B cell (primary cell): ENCODE results near the gene LIMK1. TPM values are rescaled to one million over a fixed set of nuclear protein-coding genes. Genes with fewer than 3 reads are reported as not detected.
A peak's percentile ranks its signal among the peaks of the same experiment; 100 is the strongest.

Source experiments
- ATAC-seq: fragments of 200-7000 bp; cut with Tn5 transposase; one replicate; pipeline ENCODE4 v1.10.0; 2021; ENCODE audit warnings: low read depth, mild to moderate bottlenecking, moderate number of reproducible peaks, moderate library complexity
- CTCF ChIA-PET: fragments of 350-600 bp; sonication (Branson Sonifier 250); formaldehyde crosslinking; loops from one replicate; lab custom pipeline; 2021; ENCODE audit warnings: antibody characterized with exemption, inconsistent platforms; lab: Charles Lee
- POLR2A ChIA-PET: fragments of 350-600 bp; sonication (Branson Sonifier 250); formaldehyde crosslinking; loops from one replicate; lab custom pipeline; 2021; ENCODE audit warnings: antibody characterized with exemption; lab: Charles Lee
- DNase-seq: peaks from one replicate; pipeline ENCODE4 v3.0.0; 2013
- H2AFZ ChIP-seq: 2 replicates; pipeline ENCODE4 v1.6.1; 2012; ENCODE audit warnings: mild to moderate bottlenecking, low read depth, low read length; ENCODE audit not compliant: insufficient read depth, poor library complexity, severe bottlenecking
- H3K27ac ChIP-seq, 2 donors: 1 replicate in 1 of 2; 2 replicates in 1 of 2; pipeline ENCODE4 v1.5.1; 2012 to 2013; ENCODE audit warnings: low read length in 2 of 2, mild to moderate bottlenecking in 2 of 2, moderate library complexity in 1 of 2
- H3K27me3 ChIP-seq, 4 experiments: fragments of 200-600 bp in 1 of 4; sonication (generic) in 1 of 4; replicated peaks in 1 of 4; 1 replicate in 2 of 4; 2 replicates in 2 of 4; pipeline versions ENCODE4 v1.6.1 to v1.7.0; 2013 to 2016; ENCODE audit warnings: low read length in 3 of 4, mild to moderate bottlenecking in 2 of 4, mixed read lengths in 1 of 4, moderate library complexity in 1 of 4; ENCODE audit not compliant: insufficient read depth in 4 of 4, control insufficient read depth in 3 of 4; ENCODE audit errors: control extremely low read depth in 1 of 4
- H3K36me3 ChIP-seq, 2 experiments: replicated peaks in 1 of 2; 1 replicate in 1 of 2; 2 replicates in 1 of 2; pipeline versions ENCODE4 v1.6.1 to v1.7.1; 2013; ENCODE audit warnings: low read length in 1 of 2; ENCODE audit not compliant: insufficient read depth in 2 of 2, control insufficient read depth in 1 of 2; ENCODE audit errors: control extremely low read depth in 1 of 2, extremely low read depth in 1 of 2
- H3K4me1 ChIP-seq, 2 donors: fragments of 200-600 bp in 1 of 2; sonication (generic) in 1 of 2; 1 replicate in 1 of 2; 2 replicates in 1 of 2; pipeline versions ENCODE4 v1.5.1 to v1.6.1; 2013 to 2017; ENCODE audit warnings: low read length in 2 of 2; ENCODE audit not compliant: control insufficient read depth in 2 of 2, insufficient read depth in 2 of 2
- H3K4me2 ChIP-seq: replicated peaks from 2 replicates; pipeline ENCODE3; 2012; ENCODE audit warnings: mild to moderate bottlenecking, low read depth, low read length; ENCODE audit not compliant: poor library complexity, severe bottlenecking
- H3K4me3 ChIP-seq, 5 experiments: fragments of 200-600 bp in 1 of 5; sonication (generic) in 1 of 5; 1 replicate in 3 of 5; 2 replicates in 2 of 5; pipeline versions ENCODE4 v1.5.1 to v1.7.0; 2011 to 2016; ENCODE audit warnings: low read length in 4 of 5, mild to moderate bottlenecking in 4 of 5, low read depth in 2 of 5, control low read depth in 1 of 5, moderate library complexity in 1 of 5; ENCODE audit not compliant: insufficient read depth in 1 of 5; ENCODE audit errors: control extremely low read depth in 1 of 5, extremely low read depth in 1 of 5
- H3K79me2 ChIP-seq: fragments of 200-600 bp; sonication (generic); one replicate; pipeline ENCODE4 v1.6.0; 2016; ENCODE audit warnings: low read length; ENCODE audit not compliant: control insufficient read depth, insufficient read depth
- H3K9ac ChIP-seq: fragments of 200-600 bp; sonication (generic); 2 replicates; pipeline ENCODE4 v1.6.1; 2017; ENCODE audit warnings: mild to moderate bottlenecking, low read length, moderate library complexity
- H3K9me3 ChIP-seq, 3 donors: one replicate each; pipeline versions ENCODE4 v1.6.1 to v1.7.1; 2013; ENCODE audit warnings: low read length in 2 of 3; ENCODE audit not compliant: control insufficient read depth in 2 of 3, insufficient read depth in 1 of 3; ENCODE audit errors: control extremely low read depth in 1 of 3
- H4K20me1 ChIP-seq: 2 replicates; pipeline ENCODE4 v1.6.0; 2012; ENCODE audit warnings: mild to moderate bottlenecking, low read length; ENCODE audit not compliant: insufficient read depth, control insufficient read depth, poor library complexity, severe bottlenecking
- H3K27ac Mint-ChIP-seq: one replicate; pipeline ENCODE4 v1.8.0; 2021; ENCODE audit warnings: mixed read lengths
- H3K27me3 Mint-ChIP-seq: one replicate; pipeline ENCODE4 v1.8.0; 2021; ENCODE audit warnings: mixed read lengths
- H3K4me1 Mint-ChIP-seq: one replicate; pipeline ENCODE4 v1.8.0; 2021; ENCODE audit warnings: mixed read lengths
- H3K4me3 Mint-ChIP-seq: one replicate; pipeline ENCODE4 v1.8.0; 2021; ENCODE audit warnings: mixed read lengths
- H3K9me3 Mint-ChIP-seq: one replicate; pipeline ENCODE4 v1.8.0; 2022; ENCODE audit warnings: mixed read lengths; ENCODE audit not compliant: insufficient read depth
- EZH2 ChIP-seq: IDR thresholded peaks from 2 replicates; pipeline ENCODE4 v1.6.1; 2012; ENCODE audit warnings: borderline replicate concordance, low read depth, mild to moderate bottlenecking, moderate library complexity, low read length; ENCODE audit not compliant: insufficient read depth, poor library complexity, severe bottlenecking
- WGBS: methylation state at CpG from one replicate; pipeline ENCODE4 v1.1.5; 2013; ENCODE audit warnings: missing lambda C conversion rate; ENCODE audit not compliant: insufficient coverage; 5-methylcytosine and 5-hydroxymethylcytosine counted together
- intact Hi-C: fragments of 100-400 bp; cut with micrococcal nuclease; formaldehyde crosslinking; loops from one replicate; pipeline ENCODE4 v1.10.0; 2022
- polyA plus RNA-seq: library from polyadenylated mRNA; depleted of rRNA; stranded (reverse); fragments of >200 nt; gene quantifications from 2 replicates; pipeline ENCODE4 v1.2.3, GENCODE V29; 2012
- total RNA-seq, 2 donors: library from RNA; stranded (reverse); fragments of 120-200 nt in 1 of 2; gene quantifications; 1 replicate in 1 of 2; 2 replicates in 1 of 2; pipeline versions ENCODE4 v1.2.3 to v1.2.4, GENCODE V29; 2013 to 2022
- TF ChIP-seq, protein P1 (sequence below): fragments of 200-600 bp; IDR thresholded peaks from one replicate; pipeline ENCODE4 v1.8.0; 2022; ENCODE audit warnings: antibody characterized with exemption, mild to moderate bottlenecking

Gene LIMK1
- total and polyA plus RNA-seq, 2 donors (not counting 1 experiment from before 2014, with no cell fraction given): 38.7 to 70.8 TPM

DNA sequence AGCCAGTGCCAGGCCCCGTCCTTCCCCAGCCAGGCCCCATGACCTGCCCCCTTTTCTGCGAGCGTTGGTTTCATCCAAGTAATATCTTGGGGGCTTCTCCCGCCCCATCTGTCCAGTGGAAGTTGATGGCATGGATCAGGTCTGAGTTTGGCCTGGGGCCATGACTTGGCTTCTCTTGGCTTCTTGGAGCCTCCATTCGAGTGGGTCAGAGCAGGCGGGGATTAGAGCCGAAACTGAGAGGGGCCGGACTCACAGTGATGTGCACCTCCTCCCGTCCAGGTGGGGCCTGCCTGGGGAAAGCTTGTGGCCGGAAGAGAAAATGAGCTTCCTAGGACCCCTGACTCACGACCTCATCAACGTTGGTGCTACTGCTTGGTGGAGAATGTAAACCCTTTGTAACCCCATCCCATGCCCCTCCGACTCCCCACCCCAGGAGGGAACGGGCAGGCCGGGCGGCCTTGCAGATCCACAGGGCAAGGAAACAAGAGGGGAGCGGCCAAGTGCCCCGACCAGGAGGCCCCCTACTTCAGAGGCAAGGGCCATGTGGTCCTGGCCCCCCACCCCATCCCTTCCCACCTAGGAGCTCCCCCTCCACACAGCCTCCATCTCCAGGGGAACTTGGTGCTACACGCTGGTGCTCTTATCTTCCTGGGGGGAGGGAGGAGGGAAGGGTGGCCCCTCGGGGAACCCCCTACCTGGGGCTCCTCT lies 15.1 kb upstream of the LIMK1 start:
- H3K27ac Mint-ChIP-seq: no peak overlapping the region
- H3K9me3 ChIP-seq: no peaks in the 10 kb centered on the region
- H3K4me2 ChIP-seq: no peak overlapping the region
- peaks cover 0 to 3% of the 10 kb centered on the region in 2 donors for H3K4me1 ChIP-seq
- H4K20me1 ChIP-seq: no peaks in the 10 kb centered on the region
- no peak overlapping the region for H3K9ac ChIP-seq
- no peak overlapping the region for H3K4me3 Mint-ChIP-seq
- H3K27me3 ChIP-seq: no peaks in the 10 kb centered on the region
- no peaks in the 10 kb centered on the region for H3K36me3 ChIP-seq
- H3K4me1 Mint-ChIP-seq: no peaks in the 10 kb centered on the region
- no peaks in the 10 kb centered on the region for H3K27me3 Mint-ChIP-seq
- ChIA-PET POLR2A (interaction anchor here (0.6 to 1.0 kb wide), 2 partner anchors 20 to 32 kb away, joined by 4 to 10 read pairs; no protein-coding TSS in a partner anchor), CTCF (interaction anchor here (0.5 to 7.9 kb wide), 19 partner anchors 9 to 337 kb away, joined by 3 to 110 read pairs (median 5); partner anchors contain the start of genes EIF4H and LIMK1)
- ATAC-seq (no peak), DNase-seq (peak; percentile 17)
- WGBS: 84% methylated on average over 15 of the region's 20 CpGs
- no peaks in the 10 kb centered on the region for H3K9me3 Mint-ChIP-seq
- TF ChIP-seq EZH2: no peak
- TF ChIP-seq, protein P1, sequence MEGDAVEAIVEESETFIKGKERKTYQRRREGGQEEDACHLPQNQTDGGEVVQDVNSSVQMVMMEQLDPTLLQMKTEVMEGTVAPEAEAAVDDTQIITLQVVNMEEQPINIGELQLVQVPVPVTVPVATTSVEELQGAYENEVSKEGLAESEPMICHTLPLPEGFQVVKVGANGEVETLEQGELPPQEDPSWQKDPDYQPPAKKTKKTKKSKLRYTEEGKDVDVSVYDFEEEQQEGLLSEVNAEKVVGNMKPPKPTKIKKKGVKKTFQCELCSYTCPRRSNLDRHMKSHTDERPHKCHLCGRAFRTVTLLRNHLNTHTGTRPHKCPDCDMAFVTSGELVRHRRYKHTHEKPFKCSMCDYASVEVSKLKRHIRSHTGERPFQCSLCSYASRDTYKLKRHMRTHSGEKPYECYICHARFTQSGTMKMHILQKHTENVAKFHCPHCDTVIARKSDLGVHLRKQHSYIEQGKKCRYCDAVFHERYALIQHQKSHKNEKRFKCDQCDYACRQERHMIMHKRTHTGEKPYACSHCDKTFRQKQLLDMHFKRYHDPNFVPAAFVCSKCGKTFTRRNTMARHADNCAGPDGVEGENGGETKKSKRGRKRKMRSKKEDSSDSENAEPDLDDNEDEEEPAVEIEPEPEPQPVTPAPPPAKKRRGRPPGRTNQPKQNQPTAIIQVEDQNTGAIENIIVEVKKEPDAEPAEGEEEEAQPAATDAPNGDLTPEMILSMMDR: no peak
- H3K79me2 ChIP-seq: no peaks in the 10 kb centered on the region
- no peak overlapping the region for H3K4me3 ChIP-seq
- H2AFZ ChIP-seq: peak overlapping the region; percentile 66
- intact Hi-C loops: loop anchor here (1.0 to 5.0 kb wide), 6 partner anchors 33 to 333 kb away; partner anchors contain the start of gene EIF4H
- no peak overlapping the region for H3K27ac ChIP-seq

DNA sequence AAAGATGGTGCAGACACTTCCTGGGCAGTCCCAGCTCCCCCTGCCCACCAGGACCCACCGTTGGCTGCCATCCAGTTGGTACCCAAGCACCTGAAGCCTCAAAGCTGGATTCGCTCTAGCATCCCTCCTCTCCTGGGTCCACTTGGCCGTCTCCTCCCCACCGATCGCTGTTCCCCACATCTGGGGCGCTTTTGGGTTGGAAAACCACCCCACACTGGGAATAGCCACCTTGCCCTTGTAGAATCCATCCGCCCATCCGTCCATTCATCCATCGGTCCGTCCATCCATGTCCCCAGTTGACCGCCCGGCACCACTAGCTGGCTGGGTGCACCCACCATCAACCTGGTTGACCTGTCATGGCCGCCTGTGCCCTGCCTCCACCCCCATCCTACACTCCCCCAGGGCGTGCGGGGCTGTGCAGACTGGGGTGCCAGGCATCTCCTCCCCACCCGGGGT lies 14.5 kb upstream of the LIMK1 start:
- Mint-ChIP-seq H3K4me3 (no peak overlapping the region), H3K27me3 (no peaks in the 10 kb centered on the region), H3K9me3 (no peaks in the 10 kb centered on the region), H3K4me1 (no peaks in the 10 kb centered on the region), H3K27ac (no peak overlapping the region)
- ChIA-PET POLR2A (no interaction called here), CTCF (interaction anchor here (0.8 to 7.9 kb wide), 16 partner anchors 10 to 973 kb away, joined by 3 to 110 read pairs (median 6); partner anchors contain the start of genes EIF4H and LIMK1)
- Histone ChIP-seq H3K4me2 (no peak overlapping the region), H2AFZ (no peak overlapping the region), H3K27me3 (no peaks in the 10 kb centered on the region), H3K36me3 (no peaks in the 10 kb centered on the region), H3K79me2 (no peaks in the 10 kb centered on the region), H3K4me3 (no peak overlapping the region), H3K4me1 (peaks cover 0 to 3% of the 10 kb centered on the region in 2 donors), H3K9me3 (no peaks in the 10 kb centered on the region), H3K27ac (no peak overlapping the region), H4K20me1 (no peaks in the 10 kb centered on the region), H3K9ac (no peak overlapping the region)
- ATAC-seq: no peak
- 95% methylated on average over 15 of the region's 16 CpGs for WGBS
- intact Hi-C loops: loop anchor here (2.0 to 5.0 kb wide), 2 partner anchors 48 to 106 kb away; partner anchors contain the start of gene EIF4H
- DNase-seq: no peak
- TF ChIP-seq, protein P1: no peak
- no peak for TF ChIP-seq EZH2
